NCI-H2029 treated with DMSO at 0.1 percent for 48 hours (cell line): ENCODE data around the gene IGLL5.
A peak's percentile ranks its signal among the peaks of the same experiment; 100 is the strongest.

Experiments used
- DNase-seq: peaks from one replicate; lab custom pipeline; 2025; lab: John Stamatoyannopoulos, UW

Gene IGLL5

GRCh38 chr22:22863001-22863400, 24.6 kb upstream of the IGLL5 start:
- DNase-seq: no peak

DNA sequence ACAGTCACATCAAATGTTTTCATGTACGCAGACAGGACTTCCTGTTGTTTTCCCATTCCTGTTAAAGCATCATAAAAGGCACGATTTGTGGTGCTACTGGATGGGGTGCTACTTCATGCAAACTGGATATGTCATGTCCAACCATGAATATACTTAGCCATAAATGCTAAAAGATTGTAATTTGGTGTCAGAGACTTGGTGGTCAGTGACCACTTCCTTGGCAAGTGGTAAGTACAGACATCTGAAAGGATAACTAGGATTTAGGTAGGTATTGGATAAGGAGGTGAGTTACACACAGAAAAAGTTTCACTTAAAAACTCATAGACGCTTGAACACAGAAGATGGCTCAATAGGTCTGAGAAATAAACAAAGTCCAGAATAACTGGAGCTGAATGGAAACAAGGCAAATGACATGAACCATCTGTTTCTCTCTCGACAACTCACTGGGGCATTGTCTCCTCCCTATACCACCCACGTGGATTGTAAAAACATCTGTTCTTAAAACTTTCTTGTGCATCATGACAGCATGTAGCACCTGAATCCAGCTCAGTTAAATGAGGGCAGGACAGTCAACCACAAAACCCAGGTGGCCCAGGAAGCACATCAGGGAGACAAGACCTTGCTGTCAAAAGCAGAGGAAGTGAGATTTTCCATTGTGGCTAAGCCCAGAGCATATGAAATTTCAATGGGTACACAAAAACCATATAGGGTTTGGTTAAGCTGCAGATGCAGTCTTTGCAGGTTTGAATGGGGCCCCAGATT, 22.1 kb upstream of the IGLL5 start:
- no peak for DNase-seq

- DNase-seq: no peak
These were observed 21.1 kb upstream of the IGLL5 start for GRCh38 chr22:22866381-22867111.

DNA sequence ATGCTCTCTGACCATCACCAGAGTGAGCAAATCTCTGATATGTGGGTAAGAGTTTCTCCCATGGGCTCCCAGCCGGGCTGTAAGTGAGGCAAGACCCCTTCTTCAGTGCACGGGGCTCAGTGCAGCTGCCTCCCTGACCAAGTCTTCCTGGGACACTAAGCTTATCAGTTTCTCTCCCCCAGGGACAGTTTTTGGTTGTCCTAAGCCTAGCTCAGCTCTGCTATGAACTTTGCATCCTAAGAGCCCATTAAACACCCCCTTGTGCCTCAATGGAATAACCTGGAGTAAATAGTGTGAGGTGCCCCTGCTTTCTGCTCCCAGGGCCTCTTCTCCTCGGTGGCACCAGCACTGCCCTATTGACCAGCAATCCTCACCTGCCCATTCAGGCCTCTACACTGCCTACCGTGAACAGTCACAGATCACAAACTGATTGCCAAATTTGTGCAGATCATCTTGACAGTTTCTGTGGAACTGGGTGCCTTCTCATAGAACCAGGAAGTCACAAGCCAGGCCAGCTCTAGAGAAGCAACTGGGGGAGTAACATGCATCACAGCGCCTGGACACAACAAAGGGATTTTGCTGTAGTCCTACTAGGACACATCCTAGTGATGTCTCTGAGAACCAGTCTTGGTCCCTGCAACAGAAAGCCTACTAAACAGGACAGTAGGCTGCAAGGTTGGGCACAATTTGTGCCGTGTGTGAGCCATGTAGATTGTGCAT, 19.5 kb upstream of the IGLL5 start:
- no peak for DNase-seq

DNA sequence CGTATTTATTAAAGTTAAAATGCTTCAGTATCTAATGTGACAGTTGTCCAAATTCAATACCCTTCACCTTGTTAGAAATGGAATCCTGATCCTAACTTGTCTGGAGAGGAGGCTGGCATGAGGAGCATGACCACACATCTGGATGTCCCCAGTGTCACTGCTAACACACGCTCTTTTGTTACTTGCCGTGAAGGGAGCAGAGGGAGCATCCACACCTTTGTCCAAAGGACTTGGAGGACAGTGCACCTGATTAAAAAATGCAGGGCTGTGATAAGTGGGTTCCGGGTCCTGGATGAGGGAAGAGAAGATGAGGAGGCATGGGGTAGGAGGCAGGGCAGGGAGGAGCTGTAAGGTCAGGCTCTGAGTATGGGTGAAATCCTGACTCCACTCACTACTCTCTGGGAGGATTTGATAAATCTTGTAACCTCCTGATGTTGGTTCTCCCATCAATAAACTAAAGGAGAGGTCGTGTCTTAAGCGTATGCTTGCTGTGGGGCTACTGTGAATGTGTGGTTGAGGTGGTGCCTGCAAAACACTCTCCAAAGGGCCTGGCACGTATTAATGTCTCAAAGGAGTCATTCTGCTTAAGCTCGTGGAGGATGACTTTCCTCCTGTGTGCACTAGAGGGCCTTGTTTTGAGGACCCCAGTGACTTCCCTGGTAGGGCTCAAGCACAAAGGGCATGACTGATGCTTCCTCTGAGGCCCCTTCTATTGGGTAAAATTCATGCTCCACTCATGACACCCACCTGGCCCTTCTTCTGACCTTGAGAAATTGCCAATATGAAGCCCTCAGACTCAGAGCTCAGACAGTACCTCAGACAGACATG, 16.8 kb upstream of the IGLL5 start:
- no peak for DNase-seq

GRCh38 chr22:22871536-22872278, 15.9 kb upstream of the IGLL5 start:
- no peak for DNase-seq

GRCh38 chr22:22872722-22873708, 14.6 kb upstream of the IGLL5 start:
- DNase-seq: no peak

DNA sequence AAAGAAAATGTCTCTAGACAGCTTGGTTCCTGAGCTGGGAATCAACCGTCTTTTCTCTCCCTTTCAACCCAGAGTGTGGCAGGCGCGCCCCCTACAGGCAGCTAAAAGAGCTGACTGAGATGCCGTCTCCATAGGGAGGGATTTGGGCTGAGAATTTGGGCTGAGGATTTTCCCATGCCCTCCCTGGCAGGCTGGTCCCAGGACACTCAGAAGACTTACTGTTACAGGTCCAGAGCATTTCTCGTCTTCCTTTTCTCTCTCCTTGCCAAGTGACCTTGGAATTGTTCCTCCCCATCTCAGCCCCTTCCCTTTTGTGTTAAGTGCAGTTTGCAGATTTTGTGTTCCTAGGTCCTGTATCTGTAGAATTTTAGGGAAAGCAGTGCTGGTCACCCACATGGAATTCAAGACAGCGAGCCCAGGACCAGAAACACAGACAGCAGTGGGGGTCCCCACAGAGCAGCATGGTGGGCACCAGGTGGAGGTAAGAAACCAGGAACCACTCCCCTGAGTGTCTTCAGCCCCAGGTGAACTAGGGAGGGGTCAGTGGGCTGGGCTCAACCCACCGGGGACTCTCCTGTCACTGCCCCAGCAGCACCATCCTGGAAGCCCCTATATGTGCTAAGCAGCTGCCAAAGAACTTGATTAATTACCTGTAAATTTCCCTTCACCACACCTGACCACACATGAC, 9.9 kb upstream of the IGLL5 start:
- peak; percentile 6 for DNase-seq

GRCh38 chr22:22878211-22878570, 9.4 kb upstream of the IGLL5 start:
- no peak for DNase-seq

DNA sequence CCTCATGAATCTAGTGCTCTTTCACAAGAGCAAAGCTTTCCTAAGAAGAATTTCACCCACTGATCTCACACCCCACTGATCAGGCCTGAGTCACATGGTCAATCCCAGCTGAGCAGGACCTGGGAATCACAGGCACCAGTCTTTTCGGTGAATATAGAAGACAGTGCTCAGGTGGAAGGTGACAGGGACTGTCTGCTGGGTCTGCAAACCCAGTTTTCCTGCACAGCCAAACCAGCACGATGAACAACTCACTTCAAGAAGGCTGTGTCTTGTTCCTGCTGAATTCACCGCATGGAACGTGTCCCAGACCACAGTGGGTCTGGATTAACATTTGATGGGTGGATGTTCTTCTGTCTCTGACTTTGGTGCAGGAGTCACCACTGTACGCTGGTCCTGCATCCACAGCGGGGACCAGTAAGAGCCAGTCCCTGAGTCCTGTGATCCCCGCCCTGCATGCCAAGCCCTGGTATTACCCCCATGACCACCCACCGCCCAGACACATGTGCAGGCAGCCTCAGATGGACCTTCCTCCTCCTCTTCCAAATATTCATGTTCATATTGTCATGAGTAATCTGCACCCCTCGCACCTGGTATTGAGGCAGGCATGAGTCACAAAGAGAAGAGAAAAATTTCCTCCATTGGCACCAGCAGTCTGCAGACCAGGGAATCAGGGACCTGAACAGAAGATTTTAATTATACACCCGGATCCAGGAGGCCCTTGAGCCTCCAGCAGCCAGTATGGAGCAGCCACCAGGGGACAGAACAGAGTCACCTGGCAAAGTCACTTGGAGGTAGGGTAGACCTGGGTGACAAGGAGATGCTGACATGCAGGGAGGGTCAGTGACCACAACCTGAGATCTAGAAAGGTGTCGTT, 8.6 kb upstream of the IGLL5 start:
- DNase-seq: no peak

- no peak for DNase-seq
These were observed 7.9 kb upstream of the IGLL5 start for GRCh38 chr22:22879675-22880155.

- DNase-seq: no peak
These were observed 7.0 kb upstream of the IGLL5 start for GRCh38 chr22:22880645-22881044.

GRCh38 chr22:22881116-22882000, 6.3 kb upstream of the IGLL5 start:
- no peak for DNase-seq

- no peak for DNase-seq
These were observed 5.4 kb upstream of the IGLL5 start for GRCh38 chr22:22882033-22882717.

GRCh38 chr22:22883090-22883727, 4.4 kb upstream of the IGLL5 start:
- no peak for DNase-seq
